Neuron (in vitro differentiated cells): ENCODE results near the gene SIRT7.

Experiments
- H2AFZ ChIP-seq: one replicate; pipeline ENCODE4 v1.6.1; 2013; ENCODE audit warnings: low read depth, mild to moderate bottlenecking, inconsistent platforms, low read length, moderate library complexity
- H3K27me3 ChIP-seq: one replicate; pipeline ENCODE4 v1.6.1; 2013; ENCODE audit warnings: low read length; ENCODE audit not compliant: insufficient read depth
- H3K36me3 ChIP-seq: one replicate; pipeline ENCODE4 v1.6.1; 2013; ENCODE audit warnings: low read length; ENCODE audit not compliant: insufficient read depth
- H3K4me1 ChIP-seq: one replicate; pipeline ENCODE4 v1.6.1; 2013; ENCODE audit warnings: low read length; ENCODE audit not compliant: insufficient read depth
- H3K4me3 ChIP-seq: 2 replicates; pipeline ENCODE4 v1.5.1; 2013; ENCODE audit warnings: mild to moderate bottlenecking, low read length, moderate library complexity
- H3K9me3 ChIP-seq: one replicate; pipeline ENCODE4 v1.6.1; 2013; ENCODE audit warnings: low read length

The SIRT7 gene

DNA sequence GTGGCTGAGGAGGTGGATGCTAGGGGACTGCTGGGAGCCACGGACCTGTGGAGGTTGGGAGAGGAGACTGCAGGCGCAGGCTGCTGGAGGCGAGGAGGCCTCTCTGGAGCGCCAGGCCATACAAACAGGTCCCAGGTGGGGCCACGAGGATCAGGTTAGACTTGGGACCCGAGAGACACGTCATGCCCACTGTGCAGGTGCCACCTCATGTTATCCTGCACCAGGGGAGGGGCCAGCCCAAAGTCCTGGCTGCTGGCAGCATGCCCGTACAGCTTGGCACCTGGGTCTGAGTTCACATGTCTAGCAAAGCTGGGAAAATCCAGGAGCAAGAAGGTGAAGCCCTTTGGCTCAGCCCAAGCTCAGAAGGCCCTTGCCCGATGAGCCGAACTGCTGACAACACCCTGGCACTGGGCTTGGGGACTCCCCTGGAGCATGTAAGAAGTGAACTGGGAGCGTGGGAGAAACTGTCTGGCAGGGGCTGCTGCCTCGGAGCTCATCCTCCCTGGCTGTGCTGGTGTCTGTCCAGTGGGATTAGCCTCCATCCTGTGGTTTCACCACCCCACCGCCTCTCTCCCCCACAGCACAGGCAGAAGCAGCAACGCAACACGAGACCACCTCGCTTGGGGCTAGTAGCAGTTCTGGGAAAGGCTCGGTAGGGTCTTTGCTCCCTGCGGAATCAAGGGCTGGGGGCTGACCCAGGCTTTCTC lies 52.1 kb downstream of the SIRT7 start:
- Histone ChIP-seq H3K9me3 (no peaks in the 10 kb centered on the region), H3K27me3 (no peaks in the 10 kb centered on the region), H2AFZ (no peak overlapping the region), H3K36me3 (peaks cover 38% of the 10 kb centered on the region), H3K4me1 (peaks cover 34% of the 10 kb centered on the region), H3K4me3 (no peak overlapping the region)

DNA sequence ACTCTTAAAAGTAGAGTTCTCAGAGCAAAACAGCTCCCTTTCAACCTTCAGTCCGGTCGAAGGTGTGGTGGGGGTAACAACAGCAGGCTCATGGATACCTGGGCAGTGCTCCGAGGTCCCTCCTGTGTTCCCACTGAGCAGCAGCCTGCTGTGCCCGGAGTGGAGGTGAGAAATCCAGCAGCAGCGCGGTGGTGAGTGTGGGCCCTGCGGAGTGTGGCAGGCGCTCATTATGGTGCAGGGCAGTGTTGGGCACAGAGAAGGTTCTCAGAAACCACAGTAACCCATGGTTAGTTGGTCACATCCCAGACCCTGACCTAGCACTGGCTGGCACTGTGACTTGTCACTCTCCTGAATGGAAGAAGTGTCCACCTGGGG lies 52.6 kb downstream of the SIRT7 start:
- Histone ChIP-seq H3K4me3 (no peak overlapping the region), H2AFZ (no peak overlapping the region), H3K27me3 (no peaks in the 10 kb centered on the region), H3K36me3 (peaks cover 38% of the 10 kb centered on the region), H3K4me1 (peaks cover 32% of the 10 kb centered on the region), H3K9me3 (no peaks in the 10 kb centered on the region)

DNA sequence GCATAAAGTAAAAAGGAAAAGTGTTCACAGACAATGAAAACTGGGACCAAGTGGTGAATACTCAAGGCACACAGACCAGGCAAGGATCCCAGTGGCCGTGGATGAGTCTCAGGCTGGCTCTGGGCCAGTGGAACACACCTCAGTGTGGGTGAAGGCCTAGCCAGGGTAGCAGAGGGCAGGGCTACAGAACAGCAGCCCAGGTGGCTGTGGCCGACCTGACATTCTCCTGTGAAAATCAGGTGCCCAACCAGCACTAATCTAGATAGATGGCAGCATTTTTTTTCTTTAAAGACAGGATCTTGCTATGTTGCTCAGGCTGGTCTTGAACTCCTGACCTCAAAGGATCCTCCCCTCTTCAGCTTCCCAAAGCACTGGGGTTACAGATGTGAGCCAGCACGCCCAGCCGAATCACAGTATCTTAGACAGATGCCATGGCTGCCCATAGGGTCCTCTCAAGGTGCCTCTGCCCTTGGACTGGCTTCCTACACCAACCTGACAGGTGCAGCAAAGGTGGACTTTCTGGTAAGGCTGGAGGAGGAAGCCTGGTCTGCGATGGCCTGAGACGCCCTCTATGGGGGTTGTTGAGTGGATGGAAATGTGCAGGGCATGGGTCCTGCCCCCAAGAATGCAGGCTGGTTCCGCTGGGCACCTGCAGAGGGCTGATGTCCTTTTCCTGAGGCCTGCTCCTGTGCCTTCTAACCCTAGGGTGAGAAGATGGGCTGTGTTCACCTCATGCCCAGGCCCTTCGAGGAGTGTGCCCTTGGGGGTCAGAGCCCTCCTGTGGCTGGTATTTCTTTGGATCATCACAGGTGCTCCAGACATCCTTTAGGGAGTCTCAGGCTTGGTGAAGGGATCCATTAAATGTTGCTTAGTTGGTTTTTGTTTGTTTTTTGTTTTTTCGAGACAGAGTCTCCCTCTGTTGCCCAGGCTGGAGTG lies 53.9 kb downstream of the SIRT7 start:
- Histone ChIP-seq H3K27me3 (no peaks in the 10 kb centered on the region), H2AFZ (no peak overlapping the region), H3K9me3 (no peaks in the 10 kb centered on the region), H3K4me1 (peaks cover 27% of the 10 kb centered on the region), H3K36me3 (peaks cover 32% of the 10 kb centered on the region), H3K4me3 (no peak overlapping the region)

DNA sequence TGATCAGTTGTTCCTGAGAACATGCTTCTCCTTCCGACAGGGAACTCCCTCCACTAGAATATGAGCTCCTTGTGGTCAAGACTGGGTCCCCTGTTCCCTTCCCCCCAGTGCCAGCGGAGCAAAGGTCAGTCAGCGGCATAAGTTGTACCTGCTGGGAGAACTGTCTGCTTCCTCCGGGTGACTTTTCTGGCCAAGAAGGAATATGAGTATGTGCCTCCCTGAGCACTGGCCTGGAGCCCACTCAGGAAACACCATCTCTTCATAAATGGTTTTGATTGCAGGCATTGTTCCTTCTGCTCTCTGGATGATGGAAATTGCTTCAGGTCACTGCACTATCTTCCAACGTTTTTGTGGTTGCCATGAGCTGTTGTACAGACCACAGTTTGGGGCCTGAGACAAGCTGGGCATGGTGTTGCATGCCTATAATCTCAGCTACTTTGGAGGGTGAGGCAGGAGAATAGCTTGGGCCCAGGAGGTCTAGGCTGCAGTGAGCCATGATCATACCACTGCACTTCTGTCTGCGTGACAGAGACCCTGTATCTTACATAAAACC lies 54.8 kb downstream of the SIRT7 start:
- H3K27me3 ChIP-seq = no peaks in the 10 kb centered on the region
- H3K36me3 ChIP-seq = peaks cover 35% of the 10 kb centered on the region
- no peaks in the 10 kb centered on the region for H3K9me3 ChIP-seq
- no peak overlapping the region for H3K4me3 ChIP-seq
- no peak overlapping the region for H2AFZ ChIP-seq
- peaks cover 26% of the 10 kb centered on the region for H3K4me1 ChIP-seq
